Tibial artery (tissue), 4 donors: ENCODE measurements around the gene PIP5K1B.

Source experiments
- DNase-seq, 2 donors: peaks; one replicate each; pipeline ENCODE4 v3.0.0-alpha.2; 2019
- H3K27ac ChIP-seq, 2 donors: fragments of 200-600 bp; sonication (generic) in 1 of 2; 1 replicate in 1 of 2; 2 replicates in 1 of 2; pipeline ENCODE4 v1.5.1; 2018 to 2019; ENCODE audit warnings: mild to moderate bottlenecking in 1 of 2
- H3K27me3 ChIP-seq, 2 donors: fragments of 200-600 bp; sonication (generic) in 1 of 2; one replicate each; pipeline versions ENCODE4 v1.5.1 to v1.6.0; 2016 to 2019
- H3K36me3 ChIP-seq, 3 donors: fragments of 200-600 bp; sonication (generic) in 2 of 3; one replicate each; pipeline ENCODE4 v1.5.1; 2016 to 2019; ENCODE audit warnings: mild to moderate bottlenecking in 2 of 3
- H3K4me1 ChIP-seq, 4 donors: fragments of 200-600 bp; sonication (generic) in 2 of 4; 1 replicate in 3 of 4; 2 replicates in 1 of 4; pipeline ENCODE4 v1.5.1; 2016 to 2019
- H3K4me3 ChIP-seq, 2 donors: fragments of 200-600 bp; sonication (generic) in 1 of 2; 1 replicate in 1 of 2; 2 replicates in 1 of 2; pipeline ENCODE4 v1.5.1; 2018 to 2019; ENCODE audit warnings: mild to moderate bottlenecking in 2 of 2
- H3K9me3 ChIP-seq, 3 donors: fragments of 200-600 bp; sonication (generic) in 1 of 3; one replicate each; pipeline ENCODE4 v1.5.1; 2016 to 2019
- intact Hi-C: fragments of 100-400 bp; cut with DNase I; formaldehyde crosslinking; loops from one replicate; pipeline ENCODE4 v1.15.0; 2023; ENCODE audit warnings: low total_unique reads
- TF ChIP-seq, protein P1 (sequence below), 2 experiments: fragments of 200-600 bp in 1 of 2; fragments of 450-650 bp in 1 of 2; IDR thresholded peaks; one replicate each; pipeline ENCODE4 v1.5.1; 2017 to 2019; ENCODE audit warnings: antibody characterized with exemption in 2 of 2, mild to moderate bottlenecking in 1 of 2, moderate library complexity in 1 of 2

PIP5K1B gene

GRCh38 chr9:68721666-68722330 is 16.8 kb downstream of the PIP5K1B start:
- TF ChIP-seq, protein P1, sequence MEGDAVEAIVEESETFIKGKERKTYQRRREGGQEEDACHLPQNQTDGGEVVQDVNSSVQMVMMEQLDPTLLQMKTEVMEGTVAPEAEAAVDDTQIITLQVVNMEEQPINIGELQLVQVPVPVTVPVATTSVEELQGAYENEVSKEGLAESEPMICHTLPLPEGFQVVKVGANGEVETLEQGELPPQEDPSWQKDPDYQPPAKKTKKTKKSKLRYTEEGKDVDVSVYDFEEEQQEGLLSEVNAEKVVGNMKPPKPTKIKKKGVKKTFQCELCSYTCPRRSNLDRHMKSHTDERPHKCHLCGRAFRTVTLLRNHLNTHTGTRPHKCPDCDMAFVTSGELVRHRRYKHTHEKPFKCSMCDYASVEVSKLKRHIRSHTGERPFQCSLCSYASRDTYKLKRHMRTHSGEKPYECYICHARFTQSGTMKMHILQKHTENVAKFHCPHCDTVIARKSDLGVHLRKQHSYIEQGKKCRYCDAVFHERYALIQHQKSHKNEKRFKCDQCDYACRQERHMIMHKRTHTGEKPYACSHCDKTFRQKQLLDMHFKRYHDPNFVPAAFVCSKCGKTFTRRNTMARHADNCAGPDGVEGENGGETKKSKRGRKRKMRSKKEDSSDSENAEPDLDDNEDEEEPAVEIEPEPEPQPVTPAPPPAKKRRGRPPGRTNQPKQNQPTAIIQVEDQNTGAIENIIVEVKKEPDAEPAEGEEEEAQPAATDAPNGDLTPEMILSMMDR (IDR thresholded peaks at IDR 0.05) = no peak
- no peaks in the 10 kb centered on the region for H3K9me3 ChIP-seq
- intact Hi-C loops = no loop called here

DNA sequence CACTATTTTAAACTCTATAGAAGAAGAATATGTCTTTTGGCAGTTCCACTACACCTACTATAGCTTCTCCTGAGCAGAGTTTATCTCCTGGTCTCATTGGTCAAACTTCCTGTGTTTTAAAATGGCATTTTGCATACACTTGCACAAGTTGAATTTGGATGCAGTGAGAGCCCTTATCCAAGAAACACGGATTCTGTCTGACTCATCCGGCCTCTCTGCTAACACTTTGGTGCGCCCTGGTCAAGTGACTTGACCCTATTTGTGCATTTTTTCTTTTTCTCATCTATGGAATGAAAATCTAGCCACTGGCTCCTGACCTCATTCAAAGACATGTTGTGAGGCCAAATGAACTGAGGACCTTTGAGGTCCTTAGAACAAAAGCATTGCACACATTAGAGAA is 20.0 kb downstream of the PIP5K1B start:
- no peaks in the 10 kb centered on the region for H3K27me3 ChIP-seq
- DNase-seq = no peak
- no peaks in the 10 kb centered on the region for H3K9me3 ChIP-seq
- no peak overlapping the region for H3K4me3 ChIP-seq
- TF ChIP-seq, protein P1 (IDR thresholded peaks at IDR 0.05) = no peak
- no peaks in the 10 kb centered on the region for H3K36me3 ChIP-seq
- intact Hi-C loops = no loop called here
- H3K27ac ChIP-seq = no peak overlapping the region
- H3K4me1 ChIP-seq = peaks cover 0 to 5% (median 0%) of the 10 kb centered on the region in 4 donors

More at GRCh38 chr9:68721666-68722330, 16.8 kb downstream of the PIP5K1B start:
- no peaks in the 10 kb centered on the region for H3K36me3 ChIP-seq
- H3K27ac ChIP-seq = no peak overlapping the region
- H3K4me1 ChIP-seq = peaks cover 0 to 5% (median 0%) of the 10 kb centered on the region in 4 donors
- DNase-seq = no peak
- H3K27me3 ChIP-seq = no peaks in the 10 kb centered on the region
- no peak overlapping the region for H3K4me3 ChIP-seq

DNA sequence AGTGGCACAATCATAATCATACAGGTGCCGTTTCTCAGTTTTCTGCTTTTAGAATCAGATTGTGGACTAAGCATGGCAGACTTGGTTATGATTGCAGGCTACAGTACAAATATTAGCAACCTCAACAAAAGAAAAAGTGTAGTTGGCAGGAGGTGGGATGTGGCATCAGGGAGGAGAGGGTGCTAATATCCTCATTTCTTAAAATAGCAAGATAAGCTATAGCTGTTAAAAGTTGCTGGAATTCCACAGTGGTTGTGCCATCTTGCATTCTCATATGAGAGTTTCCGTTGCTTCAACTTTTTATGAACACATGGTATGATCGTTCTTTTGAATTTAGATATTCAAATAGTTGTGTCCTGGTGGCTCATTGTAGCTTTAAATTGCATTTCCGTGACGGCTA is 21.4 kb downstream of the PIP5K1B start:
- Histone ChIP-seq H3K4me1 (peaks cover 0 to 5% (median 0%) of the 10 kb centered on the region in 4 donors), H3K27me3 (no peaks in the 10 kb centered on the region), H3K36me3 (no peaks in the 10 kb centered on the region), H3K9me3 (no peaks in the 10 kb centered on the region), H3K4me3 (no peak overlapping the region), H3K27ac (no peak overlapping the region)
- DNase-seq = no peak
- TF ChIP-seq, protein P1 (IDR thresholded peaks at IDR 0.05) = no peak
- intact Hi-C loops = no loop called here

GRCh38 chr9:68727636-68728035 is 22.6 kb downstream of the PIP5K1B start:
- H3K27ac ChIP-seq = no peak overlapping the region
- intact Hi-C loops = no loop called here
- no peak overlapping the region for H3K4me3 ChIP-seq
- DNase-seq = no peak
- no peaks in the 10 kb centered on the region for H3K27me3 ChIP-seq
- TF ChIP-seq, protein P1 (IDR thresholded peaks at IDR 0.05) = no peak
- no peaks in the 10 kb centered on the region for H3K9me3 ChIP-seq
- H3K4me1 ChIP-seq = peaks cover 0 to 5% (median 0%) of the 10 kb centered on the region in 4 donors
- H3K36me3 ChIP-seq = no peaks in the 10 kb centered on the region

- Histone ChIP-seq H3K27me3 (no peaks in the 10 kb centered on the region), H3K27ac (no peak overlapping the region), H3K9me3 (no peaks in the 10 kb centered on the region), H3K4me3 (no peak overlapping the region), H3K4me1 (peaks cover 0 to 5% (median 0%) of the 10 kb centered on the region in 4 donors), H3K36me3 (no peaks in the 10 kb centered on the region)
- DNase-seq = no peak
- intact Hi-C loops = no loop called here
- TF ChIP-seq, protein P1 (IDR thresholded peaks at IDR 0.05) = no peak
These were observed 23.7 kb downstream of the PIP5K1B start for GRCh38 chr9:68728731-68729130.
